K562 (cell line): Measurements from ENCODE around the gene ITGAL. TPM values are rescaled to one million over a fixed set of nuclear protein-coding genes. Genes with fewer than 3 reads are reported as not detected.

Experiments
- GABPA ChIP-seq: fragments of 200-800 bp; sonication (Bioruptor generic); conservative IDR thresholded peaks from 2 replicates; pipeline ENCODE4 v1.6.1; 2016; ENCODE audit warnings: low read depth, missing genetic modification characterization, missing compliant biosample characterization
- MXD1 ChIP-seq: fragments of 250-450 bp; sonication (Bioruptor Pico); IDR thresholded peaks from 2 replicates; pipeline ENCODE4 v1.8.0; 2021; ENCODE audit warnings: borderline replicate concordance, mild to moderate bottlenecking, moderate library complexity; ENCODE audit not compliant: poor library complexity, severe bottlenecking
- NFRKB ChIP-seq: fragments of 450-650 bp; IDR thresholded peaks from 2 replicates; pipeline ENCODE4 v1.6.1; 2016; ENCODE audit warnings: low read depth
- POLR2B ChIP-seq: fragments of 450-650 bp; IDR thresholded peaks from 2 replicates; pipeline ENCODE4 v1.6.1; 2018; ENCODE audit warnings: low read depth; ENCODE audit not compliant: partially characterized antibody
- STAT6 ChIP-seq: sonication (generic); formaldehyde crosslinking; IDR thresholded peaks from 2 replicates; pipeline ENCODE4 v1.8.1; 2023; ENCODE audit warnings: mild to moderate bottlenecking, missing genetic modification reagents
- ZBTB12 ChIP-seq: fragments of 250-450 bp; sonication (Bioruptor Pico); IDR thresholded peaks from 2 replicates; pipeline ENCODE4 v1.4.0; 2020
- ZNF589 ChIP-seq: fragments of 200-800 bp; sonication (Bioruptor generic); IDR thresholded peaks from 2 replicates; pipeline ENCODE4 v1.6.1; 2016; ENCODE audit warnings: low read depth, missing genetic modification characterization, missing compliant biosample characterization
- polyA plus RNA-seq, 8 experiments: library from polyadenylated mRNA; depleted of rRNA in 4 of 8; stranded (reverse) in 5 of 8; unstranded in 3 of 8; fragments of >200 nt; fragmentation: Nextera tagmentation in 2 of 8; fragmentation: Illumina TruSeq in 1 of 8; extraction: Ambion mirVana in 2 of 8; extraction: Trizol in 1 of 8; gene quantifications; 2 replicates each; pipeline versions ENCODE4 v1.2.1 to v1.2.3, GENCODE V29; 2011 to 2014; ENCODE audit warnings: inconsistent platforms in 1 of 8, missing spikeins in 1 of 8
- total RNA-seq, 7 experiments: library from RNA; depleted of rRNA in 6 of 7; stranded (reverse); fragments of >200 nt in 6 of 7; fragmentation: Illumina TruSeq in 2 of 7; extraction: Trizol in 2 of 7; gene quantifications; 2 replicates each; pipeline versions ENCODE4 v1.2.1 to v1.2.3, GENCODE V29; 2011 to 2021; ENCODE audit warnings: low replicate concordance in 1 of 7
- TF ChIP-seq, protein P1 (sequence below), 2 experiments: fragments of 450-650 bp in 1 of 2; sonication (generic) in 1 of 2; formaldehyde crosslinking in 1 of 2; IDR thresholded peaks; 2 replicates each; pipeline versions ENCODE4 v1.7.1 to v1.9.0; 2016 to 2022; ENCODE audit warnings: inconsistent platforms in 1 of 2, mild to moderate bottlenecking in 1 of 2, missing genetic modification reagents in 1 of 2
- TF ChIP-seq, protein P2 (sequence below): sonication (generic); formaldehyde crosslinking; IDR thresholded peaks from 2 replicates; pipeline ENCODE4 v1.8.0; 2022; ENCODE audit warnings: mild to moderate bottlenecking, missing genetic modification reagents

The ITGAL gene
- total and polyA plus RNA-seq, 9 of the 15 experiments (the other 6 are each of a cell fraction or from before 2014, with no cell fraction given) = 0.01 to 0.53 TPM; not detected in 7

GRCh38 chr16:30557957-30558788 is 85.6 kb downstream of the ITGAL start, which contains the start of gene ZNF764 (continued):
- TF ChIP-seq STAT6 (CRISPR knock-in tag) (no peak), POLR2B (peak; percentile 55), NFRKB (peak; percentile 89), ZBTB12 (no peak), GABPA (peak; percentile 65), MXD1 (CRISPR knock-in tag) (no peak), ZNF589 (CRISPR knock-in tag) (peak; percentile 81)
- TF ChIP-seq, protein P1, sequence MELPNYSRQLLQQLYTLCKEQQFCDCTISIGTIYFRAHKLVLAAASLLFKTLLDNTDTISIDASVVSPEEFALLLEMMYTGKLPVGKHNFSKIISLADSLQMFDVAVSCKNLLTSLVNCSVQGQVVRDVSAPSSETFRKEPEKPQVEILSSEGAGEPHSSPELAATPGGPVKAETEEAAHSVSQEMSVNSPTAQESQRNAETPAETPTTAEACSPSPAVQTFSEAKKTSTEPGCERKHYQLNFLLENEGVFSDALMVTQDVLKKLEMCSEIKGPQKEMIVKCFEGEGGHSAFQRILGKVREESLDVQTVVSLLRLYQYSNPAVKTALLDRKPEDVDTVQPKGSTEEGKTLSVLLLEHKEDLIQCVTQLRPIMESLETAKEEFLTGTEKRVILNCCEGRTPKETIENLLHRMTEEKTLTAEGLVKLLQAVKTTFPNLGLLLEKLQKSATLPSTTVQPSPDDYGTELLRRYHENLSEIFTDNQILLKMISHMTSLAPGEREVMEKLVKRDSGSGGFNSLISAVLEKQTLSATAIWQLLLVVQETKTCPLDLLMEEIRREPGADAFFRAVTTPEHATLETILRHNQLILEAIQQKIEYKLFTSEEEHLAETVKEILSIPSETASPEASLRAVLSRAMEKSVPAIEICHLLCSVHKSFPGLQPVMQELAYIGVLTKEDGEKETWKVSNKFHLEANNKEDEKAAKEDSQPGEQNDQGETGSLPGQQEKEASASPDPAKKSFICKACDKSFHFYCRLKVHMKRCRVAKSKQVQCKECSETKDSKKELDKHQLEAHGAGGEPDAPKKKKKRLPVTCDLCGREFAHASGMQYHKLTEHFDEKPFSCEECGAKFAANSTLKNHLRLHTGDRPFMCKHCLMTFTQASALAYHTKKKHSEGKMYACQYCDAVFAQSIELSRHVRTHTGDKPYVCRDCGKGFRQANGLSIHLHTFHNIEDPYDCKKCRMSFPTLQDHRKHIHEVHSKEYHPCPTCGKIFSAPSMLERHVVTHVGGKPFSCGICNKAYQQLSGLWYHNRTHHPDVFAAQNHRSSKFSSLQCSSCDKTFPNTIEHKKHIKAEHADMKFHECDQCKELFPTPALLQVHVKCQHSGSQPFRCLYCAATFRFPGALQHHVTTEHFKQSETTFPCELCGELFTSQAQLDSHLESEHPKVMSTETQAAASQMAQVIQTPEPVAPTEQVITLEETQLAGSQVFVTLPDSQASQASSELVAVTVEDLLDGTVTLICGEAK (IDR thresholded peaks at IDR 0.05) = no peak
- TF ChIP-seq, protein P1 (CRISPR knock-in tag; IDR thresholded peaks at IDR 0.05) = no peak
- TF ChIP-seq, protein P2, sequence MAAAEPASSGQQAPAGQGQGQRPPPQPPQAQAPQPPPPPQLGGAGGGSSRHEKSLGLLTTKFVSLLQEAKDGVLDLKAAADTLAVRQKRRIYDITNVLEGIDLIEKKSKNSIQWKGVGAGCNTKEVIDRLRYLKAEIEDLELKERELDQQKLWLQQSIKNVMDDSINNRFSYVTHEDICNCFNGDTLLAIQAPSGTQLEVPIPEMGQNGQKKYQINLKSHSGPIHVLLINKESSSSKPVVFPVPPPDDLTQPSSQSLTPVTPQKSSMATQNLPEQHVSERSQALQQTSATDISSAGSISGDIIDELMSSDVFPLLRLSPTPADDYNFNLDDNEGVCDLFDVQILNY (CRISPR knock-in tag) = no peak
